ENCODE data around the gene PEX11A.

GRCh38 chr15:89674526-89674925, 16.0 kb downstream of the PEX11A start:
- TF ChIP-seq CTCF (IDR thresholded peaks at IDR 0.05) (no peak), POLR2A (IDR thresholded peaks at IDR 0.05) (no peak)
